SK-N-SH treated with all-trans-retinoic acid at 6 μM for 48 hours (cell line): ENCODE results near the gene ALG12.

Experiments used
- ATAC-seq: fragments of 200-7000 bp; cut with Tn5 transposase; 3 replicates; pipeline ENCODE4 v1.9.1; 2020; ENCODE audit warnings: mild to moderate bottlenecking, moderate library complexity
- CREB5 ChIP-seq: fragments of 250-450 bp; sonication (Bioruptor Pico); IDR thresholded peaks from 2 replicates; pipeline ENCODE4 v1.5.1; 2020; ENCODE audit warnings: low read depth, mild to moderate bottlenecking, moderate library complexity
- ESRRG ChIP-seq: fragments of 250-450 bp; sonication (Bioruptor Pico); IDR thresholded peaks from 2 replicates; pipeline ENCODE4 v1.6.1; 2021; ENCODE audit warnings: mild to moderate bottlenecking
- GLIS3 ChIP-seq: fragments of 250-450 bp; sonication (Bioruptor Pico); IDR thresholded peaks from 2 replicates; pipeline ENCODE4 v1.5.0; 2020; ENCODE audit warnings: mild to moderate bottlenecking, moderate library complexity
- ISL1 ChIP-seq: fragments of 250-450 bp; sonication (Bioruptor Pico); IDR thresholded peaks from 2 replicates; pipeline ENCODE4 v2.1.2; 2022; ENCODE audit warnings: mild to moderate bottlenecking, moderate library complexity
- OSR1 ChIP-seq: fragments of 250-450 bp; sonication (Bioruptor Pico); IDR thresholded peaks from 2 replicates; pipeline ENCODE4 v1.8.0; 2022; ENCODE audit warnings: moderate library complexity, mild to moderate bottlenecking, inconsistent platforms
- PATZ1 ChIP-seq: fragments of 250-450 bp; sonication (Bioruptor Pico); IDR thresholded peaks from 2 replicates; pipeline ENCODE4 v1.8.0; 2020; ENCODE audit warnings: mild to moderate bottlenecking, moderate library complexity, borderline replicate concordance
- POU6F1 ChIP-seq: fragments of 250-450 bp; sonication (Bioruptor Pico); IDR thresholded peaks from 2 replicates; pipeline ENCODE4 v1.8.0; 2021; ENCODE audit warnings: low read depth, mild to moderate bottlenecking, moderate library complexity, borderline replicate concordance
- SNAI2 ChIP-seq: fragments of 250-450 bp; sonication (Bioruptor Pico); IDR thresholded peaks from 2 replicates; pipeline ENCODE4 v1.5.0; 2020; ENCODE audit warnings: mild to moderate bottlenecking, moderate library complexity
- TCF4 ChIP-seq: fragments of 250-450 bp; sonication (Bioruptor Pico); IDR thresholded peaks from 2 replicates; pipeline ENCODE4 v1.8.0; 2021; ENCODE audit warnings: mild to moderate bottlenecking, moderate library complexity, borderline replicate concordance
- TOX ChIP-seq: fragments of 250-450 bp; sonication (Bioruptor Pico); IDR thresholded peaks from 2 replicates; pipeline ENCODE4 v1.8.0; 2021; ENCODE audit warnings: mild to moderate bottlenecking, moderate library complexity, borderline replicate concordance
- TSHZ2 ChIP-seq: fragments of 250-450 bp; sonication (Bioruptor Pico); IDR thresholded peaks from 2 replicates; pipeline ENCODE4 v1.5.0; 2020; ENCODE audit warnings: mild to moderate bottlenecking, moderate library complexity
- ZC3H10 ChIP-seq: fragments of 250-450 bp; sonication (Bioruptor Pico); IDR thresholded peaks from 2 replicates; pipeline ENCODE4 v1.5.1; 2021; ENCODE audit warnings: mild to moderate bottlenecking, moderate library complexity
- ZFP3 ChIP-seq: fragments of 250-450 bp; sonication (Bioruptor Pico); IDR thresholded peaks from 2 replicates; pipeline ENCODE4 v1.5.0; 2020; ENCODE audit warnings: mild to moderate bottlenecking, moderate library complexity
- ZFP30 ChIP-seq: fragments of 450-650 bp; formaldehyde crosslinking; IDR thresholded peaks from 2 replicates; pipeline ENCODE4 v1.5.0; 2022; ENCODE audit warnings: mild to moderate bottlenecking, moderate library complexity
- ZNF565 ChIP-seq: fragments of 450-650 bp; formaldehyde crosslinking; conservative IDR thresholded peaks from 2 replicates; pipeline ENCODE4 v1.5.0; 2020; ENCODE audit warnings: low read depth, mild to moderate bottlenecking, moderate library complexity
- ZNF70 ChIP-seq: fragments of 450-650 bp; formaldehyde crosslinking; IDR thresholded peaks from 2 replicates; pipeline ENCODE4 v1.5.0; 2020; ENCODE audit warnings: mild to moderate bottlenecking, moderate library complexity

ALG12 gene

GRCh38 chr22:49914256-49914655 is 4.0 kb downstream of the ALG12 start:
- ATAC-seq: no peak
- TF ChIP-seq ZNF70 (no peak), CREB5 (CRISPR knock-in tag) (no peak), SNAI2 (CRISPR knock-in tag) (no peak), ESRRG (no peak), TOX (CRISPR knock-in tag) (no peak), ZC3H10 (no peak), TSHZ2 (CRISPR knock-in tag) (no peak), ZFP3 (CRISPR knock-in tag) (no peak), TCF4 (CRISPR knock-in tag) (no peak), GLIS3 (CRISPR knock-in tag) (no peak), ZFP30 (CRISPR knock-in tag) (no peak)

GRCh38 chr22:49913446-49913845 is 4.8 kb downstream of the ALG12 start:
- no peak for ATAC-seq
- TF ChIP-seq POU6F1 (CRISPR knock-in tag) (no peak), CREB5 (CRISPR knock-in tag) (no peak), ISL1 (no peak), PATZ1 (CRISPR knock-in tag) (no peak), ZFP30 (CRISPR knock-in tag) (no peak), OSR1 (CRISPR knock-in tag) (no peak)

GRCh38 chr22:49913026-49913425 is 5.2 kb downstream of the ALG12 start:
- TF ChIP-seq ZNF565 (CRISPR knock-in tag) (no peak), PATZ1 (CRISPR knock-in tag) (no peak), TSHZ2 (CRISPR knock-in tag) (no peak), ZFP30 (CRISPR knock-in tag) (no peak), POU6F1 (CRISPR knock-in tag) (no peak), OSR1 (CRISPR knock-in tag) (no peak)
- TF ChIP-seq, all 23 proteins: peak for 0
- ATAC-seq: no peak
